T-helper 2 cell treated with Interferon-gamma antibody and Interleukin-4, amounts not matched to agents 100 ng/mL and 5 ng/mL, for 36 hours (primary cell): Measurements from ENCODE around the gene PRR14L. TPM values are rescaled to one million over a fixed set of nuclear protein-coding genes. Genes with fewer than 3 reads are reported as not detected.
"Not testable (repeated sequence)": the region's sequence is repeated elsewhere in the genome, so short reads cannot be mapped to it uniquely, and the experiment has no call there.

Source experiments
- intact Hi-C: fragments of 100-400 bp; cut with micrococcal nuclease; formaldehyde crosslinking; loops from one replicate; pipeline ENCODE4 v1.15.1; 2023
- total RNA-seq: library from RNA; stranded (reverse); gene quantifications from 2 replicates; pipeline ENCODE4 v1.2.3, GENCODE V29; 2022

The PRR14L gene
- total RNA-seq, 1 donor from 2014 or later: 65.9 TPM

DNA sequence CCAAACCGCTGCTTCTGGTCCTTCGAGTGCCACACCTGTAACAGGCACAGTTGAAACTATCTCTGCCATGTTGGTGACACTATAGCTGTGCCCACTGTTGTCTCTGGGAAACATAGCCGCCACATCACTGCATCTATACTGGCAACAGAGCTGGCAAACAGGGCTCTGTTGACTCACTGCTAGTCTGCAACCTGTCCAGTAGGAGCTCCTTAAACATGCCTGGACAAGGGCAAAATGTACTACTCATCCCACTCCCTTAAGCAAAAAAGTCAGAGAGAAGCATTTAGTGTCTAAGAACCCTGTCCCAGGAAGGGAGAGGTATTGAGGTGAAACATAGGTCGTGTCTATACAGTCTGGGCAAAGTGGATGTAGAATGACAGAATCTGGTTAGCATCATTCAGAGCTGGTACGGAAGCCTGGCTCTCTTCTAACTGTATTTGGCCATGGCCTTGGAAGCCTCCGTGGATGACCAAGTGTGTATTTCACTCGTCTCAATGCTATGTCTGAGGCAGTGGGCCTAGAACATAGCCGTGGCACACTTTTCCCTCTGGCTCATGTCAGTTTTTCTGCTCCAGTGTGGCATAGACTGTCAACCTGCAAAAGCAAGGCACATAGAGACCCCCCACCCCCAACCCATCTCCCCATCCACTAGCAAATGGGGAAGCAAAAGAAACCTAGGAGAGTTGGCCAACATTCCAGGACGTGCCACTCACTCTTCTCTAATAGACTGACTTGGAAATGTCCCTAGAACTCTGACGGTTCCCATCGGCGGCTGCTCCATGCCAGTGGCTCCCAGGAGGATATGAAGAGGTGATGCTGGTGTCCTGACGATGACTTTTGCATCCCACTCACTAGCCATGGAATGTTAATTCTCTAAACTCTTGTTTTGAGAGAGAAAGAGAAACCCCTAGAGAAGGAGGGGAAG is 66.5 kb downstream of the PRR14L start:
- intact Hi-C loops: no loop called here

DNA sequence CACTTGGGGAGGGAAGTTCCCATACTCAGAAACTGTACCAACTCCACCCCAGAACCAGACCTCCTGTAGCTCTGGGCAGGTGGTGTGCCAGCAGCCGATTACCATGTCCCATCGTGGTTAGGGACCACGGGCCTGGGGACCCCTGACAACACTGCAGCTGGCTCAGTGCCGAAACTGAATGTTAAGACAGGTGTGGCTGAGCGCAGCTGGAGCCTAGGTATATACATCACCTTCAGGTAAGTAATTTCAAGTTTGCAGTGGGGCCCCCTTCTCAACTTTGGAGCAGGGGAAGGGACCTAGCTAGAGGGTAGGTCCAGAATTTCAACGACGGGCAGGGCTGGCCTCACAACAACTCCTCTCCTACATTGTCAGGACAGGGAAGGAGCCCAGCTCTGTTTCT is 67.2 kb downstream of the PRR14L start:
- intact Hi-C loops: no loop called here

DNA sequence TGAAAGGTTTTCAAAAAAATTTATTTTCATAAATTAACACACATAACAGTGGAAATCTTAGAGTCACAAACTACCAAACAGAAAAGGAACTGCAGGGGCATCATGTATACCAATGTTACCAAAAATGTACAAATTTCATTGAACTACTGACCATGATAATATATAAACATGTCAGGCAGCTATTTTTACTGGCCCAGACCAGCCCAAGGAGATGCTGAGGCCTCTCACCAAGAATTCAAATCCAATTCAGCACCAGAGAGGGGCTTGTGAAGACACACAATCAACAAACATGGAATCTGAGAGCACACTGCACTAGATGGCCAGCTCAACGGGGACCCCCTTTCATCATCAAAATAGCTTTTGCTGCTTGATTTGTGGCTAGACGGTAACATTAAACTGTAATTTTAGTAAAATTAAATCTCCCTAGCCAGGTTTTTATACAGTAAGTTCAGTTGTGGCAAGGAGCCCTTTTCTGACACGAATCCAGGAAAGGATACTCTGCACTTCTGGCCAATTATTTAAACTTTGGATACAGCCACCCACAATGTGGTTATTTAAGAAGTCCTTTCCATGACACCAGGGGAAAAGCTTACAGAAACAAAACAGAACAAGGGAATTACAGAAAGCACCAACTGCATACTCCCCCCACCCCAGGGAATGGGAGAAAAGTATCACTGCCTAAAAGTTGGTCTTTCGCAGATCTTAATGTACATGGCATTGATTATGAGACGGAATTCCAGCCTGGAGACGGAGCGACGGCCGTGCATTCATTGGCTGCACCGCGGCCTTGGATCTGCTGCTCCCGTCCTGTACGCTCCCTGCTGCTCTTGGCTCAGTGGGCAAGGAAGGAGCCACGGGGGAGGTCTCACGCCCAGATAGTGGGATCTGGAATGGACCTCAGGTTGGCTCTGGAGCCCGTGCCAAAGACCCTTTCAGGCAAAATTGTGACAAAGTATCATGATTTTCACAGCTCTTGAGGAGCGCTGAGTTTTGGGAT is 68.3 kb downstream of the PRR14L start:
- intact Hi-C loops: no loop called here

DNA sequence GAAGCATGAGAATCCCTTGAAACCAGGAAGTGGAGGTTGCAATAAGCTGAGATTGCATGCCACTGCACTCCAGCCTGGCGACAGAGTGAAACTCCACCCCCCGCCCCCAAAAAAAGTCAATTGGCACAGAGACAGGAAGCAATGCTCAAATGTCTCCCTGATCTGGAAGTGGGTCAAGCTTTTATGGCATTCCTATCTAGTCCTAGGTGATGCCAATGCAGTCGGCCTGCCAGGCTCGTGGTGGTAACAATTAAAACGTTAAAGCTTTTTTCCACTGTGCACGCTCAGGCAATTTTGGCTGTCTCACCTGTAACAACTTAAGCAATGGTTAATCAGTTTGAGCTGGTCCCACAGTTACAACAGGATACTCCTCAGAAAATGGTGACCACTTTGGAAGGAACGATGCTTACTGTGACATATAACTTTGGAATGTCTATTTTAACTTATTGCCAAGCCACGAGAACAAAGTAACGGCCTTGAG is 69.0 kb downstream of the PRR14L start:
- intact Hi-C loops: no loop called here

DNA sequence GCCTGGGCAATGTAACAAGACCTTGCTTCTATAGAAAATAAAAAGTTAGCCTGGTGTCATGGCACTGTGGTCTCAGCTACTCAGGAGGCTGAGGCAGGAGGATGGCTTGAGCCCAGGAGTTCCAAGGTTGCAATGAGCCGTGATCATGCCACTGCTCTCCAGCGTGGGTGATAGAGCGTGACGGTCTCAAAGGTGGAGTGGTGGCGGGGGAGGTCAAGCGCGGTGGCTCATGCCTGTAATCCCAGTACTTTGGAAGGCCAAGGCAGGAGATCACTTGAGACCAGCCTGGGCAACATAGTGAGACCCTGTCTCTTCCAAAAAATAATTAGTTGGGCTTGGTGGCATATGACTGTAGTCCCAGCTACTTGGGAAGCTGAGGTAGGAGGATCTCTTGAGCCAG is 71.2 kb downstream of the PRR14L start:
- intact Hi-C loops: no loop called here

DNA sequence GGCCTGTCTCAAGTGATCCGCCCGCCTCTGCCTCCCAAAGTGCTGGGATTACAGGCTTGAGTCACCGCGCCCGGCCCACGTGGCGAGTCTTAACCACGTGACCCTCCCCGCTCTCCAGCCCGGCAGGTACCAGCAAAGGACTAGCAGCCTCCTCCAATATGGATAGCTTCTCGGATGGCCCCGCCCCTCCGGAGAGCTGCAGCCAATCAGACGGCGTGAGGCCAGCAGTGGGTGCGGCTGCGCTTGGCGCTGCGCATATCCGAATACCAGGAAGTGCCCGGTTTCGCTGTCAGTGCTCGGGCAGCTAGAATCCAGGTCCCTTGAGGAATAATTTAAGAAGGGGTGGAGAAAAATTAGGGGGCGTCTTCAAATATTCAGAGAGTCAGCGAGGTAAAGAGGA is 73.2 kb downstream of the PRR14L start:
- intact Hi-C loops: loop anchor here (1.0 kb wide), 3 partner anchors 14 to 78 kb away; partner anchors contain the start of genes DEPDC5, PISD and PRR14L

DNA sequence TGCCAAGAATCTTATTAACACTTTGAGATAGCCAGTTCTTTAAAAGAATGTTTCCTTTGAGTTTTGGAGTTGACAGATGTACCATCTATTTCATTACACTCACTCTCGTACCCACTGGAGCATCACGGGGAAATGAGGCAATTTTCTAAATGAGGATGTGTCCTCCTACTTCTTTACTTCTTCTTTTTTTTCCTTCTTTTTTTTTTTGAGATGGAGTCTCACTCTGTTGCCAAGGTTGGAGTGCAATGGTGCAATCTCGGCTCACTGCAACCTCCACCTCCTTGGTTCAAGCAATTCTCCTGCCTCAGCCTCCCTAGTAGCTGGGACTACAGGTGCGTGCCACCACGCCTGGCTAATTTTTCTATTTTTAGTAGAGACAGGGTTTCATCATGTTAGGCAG is 75.7 kb downstream of the PRR14L start:
- intact Hi-C loops: not testable (repeated sequence)

DNA sequence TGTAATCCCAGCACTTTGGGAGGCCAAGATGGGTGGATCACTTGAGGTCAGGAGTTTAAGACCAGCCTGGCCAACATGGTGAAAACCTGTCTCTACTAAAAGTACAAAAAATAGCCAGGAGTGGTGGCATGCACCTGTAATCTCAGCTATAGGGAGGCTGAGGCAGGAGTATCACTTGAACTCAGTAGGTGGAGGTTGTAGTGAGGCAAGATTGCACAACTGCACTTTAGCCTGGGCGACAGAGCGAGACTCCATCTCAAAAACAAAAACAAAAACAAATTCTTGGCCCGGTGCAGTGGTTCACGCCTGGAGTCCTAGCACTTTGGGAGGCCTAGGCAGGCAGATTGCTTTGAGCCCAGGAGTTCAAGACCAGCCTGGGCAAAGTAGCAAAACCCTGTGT is 81.1 kb downstream of the PRR14L start:
- intact Hi-C loops: loop anchor here (10.0 kb wide), 2 partner anchors 746 to 806 kb away; partner anchors contain the start of genes FBXO7 and RTCB

DNA sequence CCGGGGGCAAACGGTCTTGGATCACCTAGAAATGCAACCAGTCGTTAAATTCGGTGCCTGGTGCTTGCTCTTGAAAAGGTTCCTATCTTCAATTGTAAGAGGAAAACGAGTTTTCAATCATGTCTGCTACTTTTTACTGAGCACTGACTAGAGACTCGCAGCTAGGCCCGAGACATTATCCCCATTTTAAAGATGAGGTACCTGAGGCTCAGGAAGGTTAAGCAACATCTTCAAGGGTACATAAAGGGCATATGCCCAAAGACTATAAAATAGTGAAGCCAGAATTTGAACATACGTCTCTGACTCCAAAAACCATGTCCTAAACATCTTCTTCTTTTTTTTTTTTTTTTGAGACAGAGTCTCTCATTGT is 87.3 kb downstream of the PRR14L start:
- intact Hi-C loops: loop anchor here (1.0 to 10.0 kb wide), 5 partner anchors 14 to 812 kb away; partner anchors contain the start of genes FBXO7, PRR14L, RTCB and YWHAH

DNA sequence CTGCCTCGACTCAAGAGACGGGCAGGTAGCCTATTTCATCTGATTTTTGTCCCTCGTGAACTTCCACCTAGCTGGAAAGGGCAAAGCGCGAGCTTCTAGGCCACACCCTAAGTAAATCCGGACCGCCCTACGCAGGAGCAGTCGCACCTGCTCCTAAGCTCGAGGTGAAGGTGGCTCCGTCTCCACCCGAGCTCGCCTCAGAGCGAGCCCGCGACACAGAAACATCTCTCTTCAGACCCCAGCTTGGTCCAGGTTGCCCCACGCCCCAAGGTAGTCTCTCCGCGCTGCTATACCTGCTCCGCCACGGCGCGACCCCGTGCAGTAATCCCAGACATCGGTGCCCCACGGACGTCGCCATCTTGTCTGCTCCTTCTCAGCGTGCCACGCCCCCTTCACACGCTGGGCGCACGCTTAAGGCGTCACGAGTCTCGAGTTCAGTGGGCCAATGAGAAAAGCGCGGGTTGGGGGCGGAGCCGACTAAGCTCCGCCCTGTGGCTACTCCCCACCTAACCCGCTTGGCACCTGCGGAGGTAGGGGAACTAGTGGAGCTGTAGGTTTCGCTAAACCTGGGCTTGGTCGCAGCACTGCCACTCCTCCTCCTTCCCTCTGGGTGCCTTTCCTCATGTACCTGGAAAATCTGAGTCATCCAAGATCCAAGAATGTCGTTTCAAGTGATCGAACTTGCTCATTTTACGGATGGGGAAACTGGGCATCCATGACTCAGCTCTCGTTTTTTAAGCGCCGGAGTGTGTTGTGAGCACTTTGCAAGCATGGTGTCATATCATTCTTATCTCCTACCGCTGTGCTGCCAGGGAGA is 87.9 kb downstream of the PRR14L start, which contains the start of gene PISD:
PISD (minus strand) TSS at position 365 of the 817 bp plus-strand sequence; CDS start at position 358, 7 bp downstream.
- intact Hi-C loops: loop anchor here (1.0 to 10.0 kb wide), 5 partner anchors 14 to 813 kb away; partner anchors contain the start of genes FBXO7, PRR14L, RTCB and YWHAH

DNA sequence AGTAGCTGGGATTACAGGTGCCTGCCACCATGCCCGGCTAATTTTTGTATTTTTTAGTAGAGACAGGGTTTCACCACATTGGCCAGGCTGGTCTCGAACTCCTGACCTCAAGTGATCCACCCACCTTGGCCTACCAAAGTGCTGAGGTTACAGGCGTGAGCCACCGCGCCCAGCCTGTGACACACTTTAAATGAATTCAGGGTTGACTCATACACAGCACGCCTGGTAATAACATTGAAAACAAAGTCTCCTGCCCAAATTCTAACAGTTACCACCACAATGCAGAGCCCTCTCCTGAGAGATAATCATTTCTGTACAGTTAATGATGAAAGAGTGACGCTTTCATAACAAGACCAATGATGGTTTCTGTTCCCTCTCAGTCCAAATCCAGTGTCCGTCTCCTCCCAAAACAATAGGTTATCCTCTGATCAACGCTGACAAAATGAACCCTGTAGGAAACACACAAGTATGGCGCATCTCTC is 89.0 kb downstream of the PRR14L start:
- intact Hi-C loops: loop anchor here (10.0 kb wide), 2 partner anchors 754 to 814 kb away; partner anchors contain the start of genes FBXO7 and RTCB

DNA sequence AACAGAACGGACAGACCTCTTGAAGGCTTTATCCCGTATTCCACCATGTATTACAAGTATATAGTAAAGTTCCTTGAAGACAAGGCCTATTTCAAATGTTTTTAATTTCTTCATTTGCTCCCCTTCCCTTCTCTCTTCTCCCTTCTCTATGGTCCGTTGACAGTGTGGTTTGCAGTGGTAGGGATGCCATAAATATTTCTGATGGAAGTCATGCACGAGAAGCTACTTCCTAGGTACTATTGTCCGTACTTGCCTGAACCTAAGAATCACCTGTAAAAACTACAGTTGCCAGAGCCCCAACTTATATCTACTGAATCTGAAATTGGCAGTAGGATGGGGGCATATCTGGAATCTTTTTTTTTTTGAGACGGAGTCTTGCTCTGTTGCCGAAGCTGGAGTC is 90.7 kb downstream of the PRR14L start:
- intact Hi-C loops: no loop called here

DNA sequence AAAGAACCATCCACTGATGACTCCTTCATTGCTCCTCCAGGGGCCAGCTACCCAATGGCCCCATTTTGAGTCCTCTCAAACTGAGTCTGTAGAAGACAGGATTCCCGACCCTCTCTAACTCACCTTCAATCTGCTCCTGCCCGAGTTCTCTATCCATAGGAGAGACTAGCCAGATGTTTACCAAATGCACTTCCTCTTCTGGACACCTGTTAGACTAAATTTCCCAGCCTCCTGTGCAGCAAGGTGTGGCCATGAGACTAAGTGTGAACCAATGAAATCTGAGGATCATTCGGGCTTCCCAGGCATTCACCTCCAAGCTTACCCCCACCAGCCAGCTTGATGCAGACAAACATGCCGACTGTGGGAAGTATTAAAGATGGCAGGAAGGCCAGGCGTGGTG is 95.5 kb downstream of the PRR14L start:
- intact Hi-C loops: no loop called here

DNA sequence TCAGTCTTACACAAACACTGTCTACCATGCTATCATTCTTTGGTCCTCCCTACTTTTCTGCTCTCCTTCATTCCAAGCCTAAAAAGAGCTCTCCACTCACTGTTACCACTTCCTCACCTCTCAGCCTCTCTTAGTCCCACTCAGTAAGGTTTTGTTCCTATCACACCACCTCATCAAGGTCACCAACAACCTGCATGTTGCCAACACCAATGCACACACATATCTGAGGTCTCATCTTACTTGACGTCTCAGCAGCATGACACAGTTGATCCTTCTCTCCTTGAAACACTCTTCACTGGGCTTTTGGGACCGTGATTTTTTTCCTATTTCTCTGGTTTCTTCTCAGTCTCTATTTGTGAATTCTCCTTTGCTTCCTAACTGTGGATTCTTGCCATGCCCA is 96.0 kb downstream of the PRR14L start:
- intact Hi-C loops: no loop called here

DNA sequence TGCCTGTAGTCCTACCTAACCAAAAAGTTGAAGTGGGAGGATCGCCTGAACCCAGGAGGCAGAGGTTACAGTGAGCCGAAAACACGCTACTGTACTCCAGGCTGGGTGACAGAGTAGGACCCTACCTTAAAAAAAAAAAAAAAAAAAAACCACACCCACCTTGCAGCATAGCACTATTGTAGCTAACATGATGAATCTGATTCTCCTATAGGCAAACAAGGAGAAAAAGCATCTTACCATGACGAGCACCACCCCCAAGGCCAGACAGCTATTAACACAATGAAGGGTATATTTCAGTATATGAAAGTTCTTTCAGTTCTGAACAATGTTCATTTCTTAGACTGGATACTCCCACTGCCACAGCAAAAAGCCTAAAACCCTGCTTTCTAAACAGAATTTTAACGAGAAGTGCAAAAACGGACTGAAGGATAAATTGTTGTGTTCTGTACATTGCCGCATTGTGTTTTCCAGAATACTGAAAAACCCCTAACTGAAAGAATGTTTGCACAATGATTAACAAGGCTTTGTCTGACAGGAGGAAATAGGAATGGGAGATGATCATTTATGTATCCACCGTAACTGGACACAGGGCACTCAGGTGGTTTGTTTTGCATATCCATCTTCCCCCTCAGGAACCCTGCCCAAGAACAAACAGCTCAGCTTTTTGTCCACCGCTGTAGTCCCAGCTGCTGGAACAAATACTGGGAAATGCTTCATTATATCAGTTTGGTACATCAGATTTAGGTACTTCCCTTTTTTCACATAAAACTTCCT is 96.8 kb downstream of the PRR14L start:
- intact Hi-C loops: no loop called here

DNA sequence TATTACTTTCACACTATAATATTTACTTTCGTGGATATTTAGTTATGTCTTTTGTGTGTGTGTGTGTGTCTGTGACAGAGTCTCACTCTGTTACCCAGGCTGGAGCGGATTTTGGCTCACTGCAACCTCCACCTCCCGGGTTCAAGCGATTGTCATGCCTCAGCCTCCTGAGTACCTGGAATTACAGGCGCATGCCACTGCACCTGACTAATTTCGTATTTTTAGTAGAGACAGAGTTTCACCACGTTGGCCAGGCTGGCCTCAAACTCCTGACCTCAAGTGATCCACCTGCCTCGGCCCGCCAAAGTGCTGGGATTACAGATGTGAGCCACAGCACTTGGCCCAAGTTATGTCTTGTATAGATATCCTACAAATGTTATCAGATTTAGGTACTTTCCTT is 97.8 kb downstream of the PRR14L start:
- intact Hi-C loops: no loop called here

DNA sequence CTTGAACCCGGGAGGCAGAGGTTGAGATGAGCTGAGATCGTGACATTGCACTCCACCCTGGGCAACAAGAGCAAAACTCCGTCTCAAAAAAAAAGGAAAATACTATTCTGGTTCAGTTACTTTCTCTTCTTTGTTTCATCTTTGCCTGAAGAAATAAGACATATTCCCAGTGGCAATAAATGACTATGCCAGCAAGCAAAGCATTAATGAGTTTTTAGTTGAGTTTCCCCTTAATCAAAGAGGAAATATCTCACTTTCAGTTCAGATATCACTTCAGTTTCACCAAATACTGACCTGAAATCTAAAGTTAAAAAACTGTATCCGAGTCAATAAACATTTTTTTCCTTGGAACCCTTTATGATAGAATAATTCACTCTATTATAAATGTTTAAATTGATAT is 98.3 kb downstream of the PRR14L start:
- intact Hi-C loops: no loop called here

DNA sequence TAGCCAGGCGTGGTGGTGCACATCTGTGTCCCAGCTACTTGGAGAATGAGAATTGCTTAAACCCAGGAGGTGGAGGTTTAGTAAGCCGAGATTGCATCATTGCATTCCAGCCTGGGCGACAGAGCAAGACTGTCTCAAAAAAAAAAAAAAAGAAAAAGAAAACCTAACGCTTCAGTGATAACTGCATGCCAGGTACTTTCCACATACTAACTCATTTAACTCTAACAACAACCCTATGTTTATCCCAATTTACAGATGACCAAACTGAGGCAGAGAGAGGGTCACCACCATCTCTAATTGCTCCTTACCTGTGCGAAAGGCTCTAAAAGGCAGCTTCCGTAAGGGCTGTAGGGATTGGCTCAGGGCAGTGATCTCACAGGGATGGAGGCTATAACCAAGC is 99.5 kb downstream of the PRR14L start:
- intact Hi-C loops: no loop called here

DNA sequence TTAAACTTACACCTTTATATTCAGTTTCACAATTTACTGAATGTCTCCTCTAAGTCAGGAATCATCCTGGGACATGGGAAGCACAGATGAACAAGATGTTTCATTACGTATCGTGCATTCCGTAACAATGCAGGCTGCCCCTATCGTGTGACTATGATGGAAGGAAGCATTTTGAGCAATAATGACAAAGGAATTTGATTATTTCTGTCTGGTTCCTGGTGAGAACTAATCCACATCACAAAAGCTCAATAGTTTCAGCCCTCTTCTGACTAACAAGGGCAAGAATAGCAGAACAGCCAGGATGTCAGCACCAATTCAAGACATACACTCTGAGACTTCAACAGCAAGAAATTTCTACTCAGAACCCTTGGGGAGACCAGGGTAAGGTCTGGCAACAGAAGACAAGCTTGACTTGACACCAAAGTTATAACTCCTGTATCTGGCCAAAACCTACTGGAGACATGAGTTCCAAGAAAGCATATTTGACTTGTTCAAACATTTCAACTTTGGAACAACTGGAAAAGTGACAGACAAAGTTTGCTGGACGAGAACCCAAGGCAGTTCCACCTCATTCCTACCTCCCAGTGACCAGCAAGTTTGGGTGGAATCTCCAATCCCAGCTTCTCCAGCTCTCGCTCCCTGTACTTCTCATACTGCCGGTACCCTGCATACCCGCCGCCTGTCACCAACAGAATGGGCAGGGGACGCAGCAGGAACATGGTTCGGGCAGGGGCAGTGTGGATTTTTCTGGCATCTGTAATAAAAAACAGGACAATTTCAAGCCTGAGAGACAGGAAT is 102.2 kb downstream of the PRR14L start:
- intact Hi-C loops: no loop called here
